Effector memory CD4-positive, alpha-beta T cell (primary cell): ENCODE measurements around the gene PRR13.

Source experiments
- DNase-seq, 3 donors: peaks; one replicate each; pipeline ENCODE4 v3.0.0-alpha.2; 2020
- H3K27ac ChIP-seq: 2 replicates; pipeline ENCODE4 v1.7.0; 2013; ENCODE audit warnings: mild to moderate bottlenecking, low read length, moderate library complexity; ENCODE audit not compliant: insufficient read depth, poor library complexity, severe bottlenecking
- H3K27me3 ChIP-seq: replicated peaks from 2 replicates; pipeline ENCODE4 v1.7.0; 2013; ENCODE audit warnings: mild to moderate bottlenecking, low read length; ENCODE audit not compliant: insufficient read depth, control insufficient read depth, poor library complexity, severe bottlenecking
- H3K36me3 ChIP-seq: 2 replicates; pipeline ENCODE4 v1.7.0; 2013; ENCODE audit warnings: mild to moderate bottlenecking, low read length, moderate library complexity; ENCODE audit not compliant: control insufficient read depth, insufficient read depth
- H3K4me1 ChIP-seq: 2 replicates; pipeline ENCODE4 v1.7.0; 2013; ENCODE audit warnings: low read length, mild to moderate bottlenecking; ENCODE audit not compliant: control insufficient read depth, insufficient read depth, poor library complexity, severe bottlenecking
- H3K4me3 ChIP-seq: 2 replicates; pipeline ENCODE4 v1.7.0; 2013; ENCODE audit warnings: low read length, low read depth, mild to moderate bottlenecking; ENCODE audit not compliant: insufficient read depth, poor library complexity, severe bottlenecking
- H3K9me3 ChIP-seq: 2 replicates; pipeline ENCODE4 v1.7.0; 2013; ENCODE audit warnings: mild to moderate bottlenecking, low read length, moderate library complexity; ENCODE audit not compliant: control insufficient read depth

The PRR13 gene

DNA sequence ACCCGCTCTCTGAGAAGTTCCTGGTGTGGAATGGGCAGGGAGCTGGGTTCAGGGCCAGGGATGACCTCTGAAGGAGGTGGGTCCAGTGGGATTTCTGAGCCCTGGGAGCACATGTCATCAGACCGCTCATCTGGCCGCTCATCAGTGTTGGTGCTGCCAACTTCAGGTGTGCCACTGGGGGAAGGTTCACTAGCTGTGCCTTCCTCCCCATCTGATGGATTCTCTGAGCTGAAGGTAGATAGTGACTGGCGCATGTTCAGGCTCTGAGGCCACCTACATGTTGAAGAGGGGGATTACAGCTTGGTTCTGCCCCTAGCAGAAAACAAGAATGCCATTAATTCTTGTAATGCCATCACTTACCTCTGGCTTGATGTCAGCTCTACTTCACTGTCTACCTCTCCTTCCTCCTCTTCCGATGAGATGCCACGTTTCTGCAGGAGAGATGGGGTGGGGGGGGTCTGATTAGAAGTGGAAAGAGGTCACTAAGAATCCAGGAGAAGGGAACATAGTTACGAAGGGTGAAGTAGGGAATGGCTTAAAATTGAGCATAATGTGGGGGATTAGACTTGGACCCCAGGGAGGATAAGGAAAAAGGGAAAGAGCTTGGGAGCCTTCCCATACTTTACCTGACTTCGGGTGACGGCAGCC is 40.5 kb downstream of the PRR13 start:
- Histone ChIP-seq H3K4me3 (no peak overlapping the region), H3K4me1 (no peaks in the 10 kb centered on the region), H3K9me3 (no peaks in the 10 kb centered on the region), H3K27ac (no peak overlapping the region), H3K36me3 (peaks cover 74% of the 10 kb centered on the region), H3K27me3 (no peaks in the 10 kb centered on the region)
- DNase-seq: no peak

DNA sequence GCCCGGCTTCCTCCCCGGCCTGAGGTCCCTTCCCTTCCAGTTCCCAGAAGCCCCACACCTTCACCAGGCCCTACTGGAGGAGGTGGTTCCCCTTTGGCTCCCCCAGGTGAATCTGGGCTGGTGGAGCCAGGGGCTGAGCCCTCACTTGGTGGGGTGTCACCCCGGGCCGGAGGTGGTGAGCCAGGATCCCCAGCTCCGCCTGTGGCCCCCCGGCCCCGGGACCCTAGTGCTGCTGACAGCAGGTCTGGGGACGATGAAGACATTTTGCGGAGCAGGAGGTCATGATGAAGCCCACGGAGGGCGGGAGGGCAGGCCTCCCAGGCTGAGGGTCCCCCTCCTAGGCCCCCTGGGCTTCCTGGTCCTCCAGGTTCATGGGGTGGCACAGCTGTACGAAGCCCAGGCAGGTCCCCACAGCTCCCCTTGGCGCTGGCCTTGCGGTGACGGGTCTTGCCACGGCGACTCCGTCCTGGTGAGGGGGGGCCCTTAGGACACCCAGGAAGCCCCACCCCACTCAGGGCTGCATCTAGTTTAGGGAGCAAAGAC is 41.2 kb downstream of the PRR13 start:
- Histone ChIP-seq H3K27ac (no peak overlapping the region), H3K9me3 (no peaks in the 10 kb centered on the region), H3K36me3 (peaks cover 69% of the 10 kb centered on the region), H3K4me3 (no peak overlapping the region), H3K27me3 (no peaks in the 10 kb centered on the region), H3K4me1 (no peaks in the 10 kb centered on the region)
- no peak for DNase-seq

DNA sequence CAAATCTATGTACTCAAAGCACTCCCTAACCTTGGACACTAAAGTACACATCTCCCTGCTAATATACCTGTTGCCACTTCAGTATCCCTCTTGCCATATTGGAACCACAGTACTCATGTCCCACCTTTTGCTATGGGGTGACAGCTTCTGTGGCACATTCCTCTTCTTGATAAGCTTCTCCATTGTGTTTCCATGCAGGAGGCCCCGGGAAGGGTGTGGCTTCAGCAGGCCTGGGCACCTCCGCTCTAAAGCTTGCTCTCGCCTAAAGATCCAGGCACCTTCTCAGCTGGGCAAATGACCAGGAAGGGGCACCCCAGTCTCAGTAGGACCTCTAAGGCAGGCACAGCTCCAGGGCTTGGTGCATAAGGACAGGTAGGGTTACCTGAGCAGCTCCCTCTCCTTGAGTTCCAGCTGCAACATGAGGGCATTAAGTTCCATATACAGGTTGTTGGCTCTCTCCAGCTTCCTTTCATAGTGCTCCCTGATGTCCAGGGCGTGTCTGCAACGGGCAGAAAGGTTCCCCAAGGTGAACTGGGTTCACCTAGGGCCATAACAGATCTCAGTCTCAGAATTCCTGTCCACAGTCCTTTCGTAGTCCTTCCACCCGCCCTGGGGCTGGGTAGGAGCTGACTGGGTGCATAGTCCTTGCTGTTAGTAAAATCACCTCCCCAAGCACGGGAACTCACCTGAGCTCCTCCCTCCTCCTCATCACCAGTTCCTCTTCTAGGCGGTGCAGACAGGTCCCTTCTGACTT is 41.9 kb downstream of the PRR13 start:
- no peak for DNase-seq
- Histone ChIP-seq H3K4me3 (no peak overlapping the region), H3K27ac (no peak overlapping the region), H3K9me3 (no peaks in the 10 kb centered on the region), H3K4me1 (no peaks in the 10 kb centered on the region), H3K27me3 (no peaks in the 10 kb centered on the region), H3K36me3 (peaks cover 64% of the 10 kb centered on the region)

DNA sequence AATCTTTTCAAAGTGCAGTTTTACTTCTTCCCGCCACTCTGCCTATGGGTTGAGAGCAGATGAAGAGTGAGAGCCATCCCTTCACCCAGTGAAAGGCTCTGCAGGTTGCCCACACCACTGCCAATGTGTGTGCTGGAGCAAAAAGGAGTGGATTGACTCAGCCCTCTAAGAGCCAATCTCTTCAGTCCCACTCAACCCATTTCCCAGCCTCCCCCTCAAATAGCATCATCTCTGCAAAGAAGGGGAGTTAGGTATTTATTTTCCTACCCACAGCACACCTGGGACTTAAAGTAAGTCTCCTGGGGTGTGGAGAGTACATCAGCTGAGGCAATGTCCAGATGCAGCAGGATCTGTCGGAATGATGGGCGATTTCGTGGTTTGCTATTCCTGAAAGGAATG is 42.4 kb downstream of the PRR13 start:
- Histone ChIP-seq H3K27me3 (no peaks in the 10 kb centered on the region), H3K4me3 (no peak overlapping the region), H3K9me3 (no peaks in the 10 kb centered on the region), H3K4me1 (no peaks in the 10 kb centered on the region), H3K36me3 (peaks cover 59% of the 10 kb centered on the region), H3K27ac (no peak overlapping the region)
- no peak for DNase-seq

DNA sequence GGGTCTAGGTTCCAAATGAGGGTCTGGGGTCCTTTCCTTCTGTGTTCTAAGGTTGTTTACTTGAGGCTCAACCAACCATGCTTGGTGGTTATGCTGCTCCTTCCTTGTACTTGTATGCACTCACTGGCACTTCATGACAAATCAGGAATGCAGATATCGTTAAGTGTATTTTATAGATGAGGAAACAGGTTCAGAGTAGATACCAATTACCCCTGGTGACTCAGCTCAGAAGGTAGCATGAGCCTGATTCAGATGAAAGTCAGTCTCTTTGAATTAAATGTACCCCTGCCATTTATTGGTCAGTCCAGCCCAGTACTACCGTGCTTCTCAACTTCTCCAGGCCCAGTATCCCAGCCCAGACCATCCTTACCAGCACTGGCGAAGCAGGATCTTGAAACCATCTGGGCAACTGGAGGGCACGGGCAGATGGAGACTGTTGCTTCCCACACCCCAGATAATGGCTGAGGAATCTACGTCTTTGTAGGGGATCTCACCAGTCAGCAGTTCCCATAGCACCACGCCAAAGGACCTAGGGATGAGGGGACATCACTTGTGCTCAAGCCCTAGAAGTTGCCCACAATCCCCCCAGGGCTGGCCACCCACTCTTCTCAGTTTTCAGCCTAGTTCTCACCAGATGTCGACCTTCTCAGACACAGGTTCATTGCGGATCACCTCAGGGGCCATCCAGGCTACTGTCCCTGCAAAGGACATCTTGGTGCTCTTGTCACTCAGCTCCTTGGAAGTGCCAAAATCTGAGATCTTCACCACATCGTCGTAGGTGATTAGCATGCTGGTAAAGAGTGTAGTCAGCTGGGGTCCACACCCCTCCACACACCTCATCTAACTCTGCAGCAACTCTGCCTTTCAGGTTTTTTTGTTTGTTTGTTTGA is 43.4 kb downstream of the PRR13 start:
- H3K27ac ChIP-seq: no peak overlapping the region
- no peaks in the 10 kb centered on the region for H3K4me1 ChIP-seq
- no peak for DNase-seq
- no peak overlapping the region for H3K4me3 ChIP-seq
- no peaks in the 10 kb centered on the region for H3K9me3 ChIP-seq
- H3K36me3 ChIP-seq: peaks cover 50% of the 10 kb centered on the region
- H3K27me3 ChIP-seq: no peaks in the 10 kb centered on the region

DNA sequence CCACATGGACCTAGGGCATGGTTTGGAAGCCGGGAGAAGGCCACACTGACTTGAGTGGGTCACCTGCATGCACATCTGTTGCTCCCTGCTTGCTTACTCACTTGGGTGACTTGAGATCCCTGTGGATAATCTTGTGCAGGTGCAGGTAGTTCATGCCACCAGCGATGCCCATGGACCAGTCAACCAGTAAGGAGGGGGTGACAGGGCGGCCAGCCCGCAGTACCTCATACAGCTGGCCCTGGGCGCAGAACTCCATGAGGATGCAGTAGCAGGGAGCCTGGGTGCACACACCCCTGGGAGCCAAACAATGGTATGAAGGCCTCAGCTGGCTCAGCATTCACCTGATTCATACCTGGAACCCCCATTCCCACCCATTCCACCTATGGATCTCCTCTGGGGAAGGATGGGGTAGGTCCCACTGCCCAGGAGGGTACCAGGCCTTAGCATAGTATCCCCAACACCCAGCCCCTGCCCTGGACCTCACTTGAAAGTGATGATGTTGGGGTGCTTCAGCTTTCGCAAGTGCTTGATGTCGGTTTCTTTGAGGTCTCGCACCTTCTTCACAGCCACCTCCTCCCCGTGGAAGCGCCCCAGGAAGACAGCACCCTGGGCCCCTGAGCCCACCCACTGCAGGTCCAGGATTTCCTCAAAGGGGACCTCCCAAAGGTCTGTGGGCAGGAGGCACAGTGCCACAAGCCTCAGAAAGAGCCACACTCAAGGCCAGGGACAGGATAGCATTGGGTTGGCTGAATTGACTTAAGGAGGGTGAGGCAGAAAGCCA is 44.6 kb downstream of the PRR13 start:
- no peak overlapping the region for H3K27ac ChIP-seq
- H3K4me1 ChIP-seq: no peaks in the 10 kb centered on the region
- peaks cover 40% of the 10 kb centered on the region for H3K36me3 ChIP-seq
- no peaks in the 10 kb centered on the region for H3K27me3 ChIP-seq
- no peak overlapping the region for H3K4me3 ChIP-seq
- DNase-seq: no peak
- H3K9me3 ChIP-seq: no peaks in the 10 kb centered on the region

DNA sequence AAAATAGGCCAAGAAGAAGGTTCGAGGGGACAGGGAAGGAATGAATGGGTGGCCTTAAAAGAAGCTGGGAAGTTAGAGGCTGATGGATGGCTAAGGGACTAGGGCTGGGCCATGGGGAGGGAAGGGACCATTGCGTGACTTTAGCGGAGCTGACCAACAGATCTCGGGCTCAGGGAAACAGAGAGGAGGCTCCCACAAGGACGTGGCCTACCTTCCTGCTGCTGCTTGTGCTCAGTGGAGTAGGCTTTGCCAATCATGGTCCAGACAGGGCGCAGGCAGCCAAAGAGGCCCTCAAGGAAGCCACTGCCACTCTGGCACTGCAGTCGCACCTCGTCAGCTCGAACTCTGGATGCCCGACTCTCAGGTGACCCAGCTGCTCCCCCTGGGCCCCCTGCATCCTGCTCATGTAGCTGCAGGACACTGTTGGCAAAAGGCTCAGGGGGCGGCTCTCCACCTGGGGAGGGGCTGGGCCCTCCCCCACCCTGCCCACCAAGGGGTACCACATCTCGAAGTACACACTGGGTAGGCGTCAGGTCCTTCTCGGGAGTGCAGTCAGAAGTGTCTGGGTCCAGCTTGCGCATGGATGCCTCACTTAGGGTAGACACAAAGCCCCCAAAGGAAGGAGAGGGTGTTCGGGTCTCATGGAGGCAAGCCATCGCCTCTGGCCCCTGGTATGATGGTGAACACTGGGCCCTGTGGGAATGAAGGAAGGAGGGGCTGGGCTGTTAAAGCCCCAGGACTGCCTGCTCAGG is 45.4 kb downstream of the PRR13 start:
- Histone ChIP-seq H3K36me3 (peaks cover 34% of the 10 kb centered on the region), H3K27ac (no peak overlapping the region), H3K27me3 (no peaks in the 10 kb centered on the region), H3K4me1 (no peaks in the 10 kb centered on the region), H3K9me3 (no peaks in the 10 kb centered on the region), H3K4me3 (no peak overlapping the region)
- DNase-seq: no peak

DNA sequence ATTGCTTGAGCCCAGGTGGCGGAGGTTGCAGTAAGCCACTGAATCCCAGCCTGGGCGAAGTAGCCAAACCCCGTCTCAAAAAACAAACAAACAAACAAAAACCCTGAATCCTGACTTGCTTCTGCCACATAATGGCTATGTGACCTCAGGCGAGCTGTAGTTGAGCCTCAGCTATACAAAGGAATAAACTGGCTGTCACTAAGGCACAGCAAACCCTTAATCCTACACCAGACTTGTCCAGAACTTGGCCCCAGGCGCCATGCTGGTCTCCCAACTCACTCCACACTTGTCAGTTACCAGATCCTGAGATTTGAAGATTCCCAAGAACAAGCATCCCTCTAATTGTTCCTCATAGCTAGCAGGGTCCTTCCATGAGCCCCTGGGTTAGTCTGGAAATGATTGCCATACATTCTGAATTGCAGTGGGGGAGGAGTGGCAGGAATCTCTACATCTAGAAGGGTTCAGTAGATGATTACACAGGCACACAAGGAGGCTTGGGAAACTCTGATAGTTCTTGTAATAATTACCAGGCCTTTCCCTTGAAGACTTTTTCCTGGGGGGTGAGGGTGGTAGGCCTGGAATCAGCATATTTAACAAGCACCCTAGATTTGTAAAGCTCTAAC is 47.8 kb downstream of the PRR13 start:
- no peaks in the 10 kb centered on the region for H3K27me3 ChIP-seq
- DNase-seq: no peak
- peaks cover 19% of the 10 kb centered on the region for H3K4me1 ChIP-seq
- H3K36me3 ChIP-seq: peaks cover 9% of the 10 kb centered on the region
- no peaks in the 10 kb centered on the region for H3K9me3 ChIP-seq
- H3K27ac ChIP-seq: no peak overlapping the region
- H3K4me3 ChIP-seq: no peak overlapping the region
